Measurements from ENCODE around the gene SLC22A17. TPM values are rescaled to one million over a fixed set of nuclear protein-coding genes. Genes with fewer than 3 reads are reported as not detected.
A peak's percentile ranks its signal among the peaks of the same experiment; 100 is the strongest.

The SLC22A17 gene
- total RNA-seq, 1 donor from 2014 or later: 158 TPM

DNA sequence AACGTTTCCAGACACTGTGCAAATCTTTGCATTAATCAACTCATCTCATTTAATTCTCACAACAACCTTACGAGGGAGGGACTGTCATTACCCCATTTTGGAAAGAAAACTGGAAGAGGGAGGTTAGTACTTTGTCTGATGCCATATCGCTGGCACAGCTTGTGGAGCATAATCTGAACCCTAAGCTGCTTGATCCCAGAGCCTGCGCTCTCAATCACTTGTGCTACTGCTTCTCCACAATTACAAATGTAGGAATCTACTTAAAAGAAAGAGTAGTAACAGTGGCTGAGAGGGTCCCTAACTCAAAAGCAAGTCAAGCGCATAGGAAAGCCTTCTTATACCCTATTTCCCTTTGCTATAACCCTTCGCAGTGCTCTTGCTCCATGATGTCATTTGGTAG lies 9.1 kb upstream of the SLC22A17 start:
- DNase-seq: no peak

DNA sequence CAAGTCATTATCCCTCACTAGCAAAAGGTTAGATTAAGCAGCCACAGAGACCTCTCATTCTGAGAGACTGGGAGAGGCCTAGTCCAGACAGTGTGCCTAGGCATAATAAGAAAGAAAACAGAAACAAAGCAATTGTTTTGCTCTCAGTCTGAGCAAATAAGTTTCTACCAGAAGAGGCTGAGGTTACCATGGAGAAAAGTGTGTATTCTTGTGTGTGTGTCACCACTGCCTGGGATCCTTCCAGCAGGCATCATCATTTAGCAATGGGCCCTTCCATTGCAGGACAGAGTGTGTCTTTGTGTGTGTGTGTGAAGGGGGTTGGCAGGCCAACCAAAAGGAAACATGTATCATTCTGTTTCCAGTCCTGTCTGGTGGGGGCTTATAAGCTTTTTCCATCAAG lies 8.6 kb upstream of the SLC22A17 start:
- DNase-seq: no peak

DNA sequence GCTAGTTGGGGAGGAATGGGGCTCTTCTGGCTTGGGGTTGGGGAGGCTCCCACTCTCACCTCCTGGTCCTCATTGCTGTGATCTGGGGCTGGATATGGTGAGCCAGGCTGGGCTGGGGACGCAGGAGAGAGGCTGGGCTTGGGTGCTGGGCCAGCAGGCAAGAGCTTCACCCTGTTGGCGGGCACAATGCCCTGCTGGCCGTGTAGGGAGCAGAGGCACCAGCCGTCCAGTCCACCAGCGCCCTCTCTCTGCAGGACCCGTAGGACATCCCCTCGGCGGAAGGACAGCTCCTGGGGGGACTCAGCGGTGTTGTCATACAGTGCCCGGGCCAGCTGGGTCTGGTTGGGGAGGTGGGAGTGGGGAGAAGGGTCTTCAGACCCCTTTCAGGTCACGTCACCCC lies 7.8 kb upstream of the SLC22A17 start:
- peak; percentile 19 for DNase-seq

DNA sequence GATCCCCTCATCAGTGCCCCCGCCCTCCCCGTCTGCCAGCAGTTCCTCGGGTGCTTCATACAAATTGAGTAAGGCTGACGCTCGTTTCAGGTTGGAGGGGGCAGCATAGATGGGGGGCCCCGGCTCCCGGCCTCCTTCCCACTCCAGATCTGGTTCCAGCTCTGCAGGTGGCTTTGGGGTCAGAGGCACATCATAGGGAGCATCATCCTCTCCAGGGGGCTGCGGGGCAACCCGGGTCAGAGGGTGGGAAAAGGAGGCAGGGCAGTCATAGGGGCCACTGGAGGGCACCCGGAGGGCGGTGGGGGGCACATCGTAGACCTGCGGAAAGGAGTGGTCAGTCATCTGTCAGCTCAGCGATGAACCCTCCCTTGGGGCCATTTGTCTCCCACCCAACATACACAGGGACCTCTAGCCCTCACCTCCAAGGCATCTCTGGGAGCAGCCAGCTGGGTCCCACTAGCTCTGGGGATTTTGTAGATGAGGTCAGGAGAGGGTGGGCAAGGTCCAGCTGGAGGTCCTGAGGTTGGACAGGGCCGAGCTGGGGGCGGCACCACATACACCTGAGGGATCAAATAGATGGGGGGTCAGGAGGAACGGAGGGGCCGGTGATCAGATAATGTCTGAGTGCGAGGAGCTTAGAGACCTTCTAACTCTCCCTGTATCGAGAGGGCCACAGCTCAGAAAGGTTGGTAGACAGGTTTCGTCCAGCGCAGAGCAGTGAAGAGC lies 7.2 kb upstream of the SLC22A17 start:
- DNase-seq: no peak

DNA sequence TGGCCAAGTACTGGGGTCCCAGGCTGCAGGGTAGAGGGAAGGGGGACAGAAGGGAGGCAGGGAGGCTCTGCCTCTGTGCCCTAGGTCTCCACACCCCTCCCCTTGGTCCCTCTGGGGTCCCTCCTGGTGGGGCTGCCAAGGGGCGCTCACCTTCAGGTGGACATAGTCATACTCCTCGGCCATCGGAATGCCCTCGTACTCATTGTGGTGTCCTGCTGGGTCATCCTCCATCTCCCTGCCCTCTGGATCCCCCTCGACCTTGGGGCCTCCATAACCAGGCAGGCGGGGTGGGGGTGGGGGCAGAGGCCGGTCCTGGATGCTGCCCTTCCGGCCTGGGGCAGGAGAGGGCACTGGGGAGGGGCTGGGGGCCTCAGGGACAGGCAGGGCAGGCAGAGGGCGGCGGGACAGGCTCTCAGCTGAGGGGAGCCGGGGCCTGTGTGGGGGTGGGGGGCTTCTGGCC lies 6.5 kb upstream of the SLC22A17 start:
- DNase-seq: no peak

DNA sequence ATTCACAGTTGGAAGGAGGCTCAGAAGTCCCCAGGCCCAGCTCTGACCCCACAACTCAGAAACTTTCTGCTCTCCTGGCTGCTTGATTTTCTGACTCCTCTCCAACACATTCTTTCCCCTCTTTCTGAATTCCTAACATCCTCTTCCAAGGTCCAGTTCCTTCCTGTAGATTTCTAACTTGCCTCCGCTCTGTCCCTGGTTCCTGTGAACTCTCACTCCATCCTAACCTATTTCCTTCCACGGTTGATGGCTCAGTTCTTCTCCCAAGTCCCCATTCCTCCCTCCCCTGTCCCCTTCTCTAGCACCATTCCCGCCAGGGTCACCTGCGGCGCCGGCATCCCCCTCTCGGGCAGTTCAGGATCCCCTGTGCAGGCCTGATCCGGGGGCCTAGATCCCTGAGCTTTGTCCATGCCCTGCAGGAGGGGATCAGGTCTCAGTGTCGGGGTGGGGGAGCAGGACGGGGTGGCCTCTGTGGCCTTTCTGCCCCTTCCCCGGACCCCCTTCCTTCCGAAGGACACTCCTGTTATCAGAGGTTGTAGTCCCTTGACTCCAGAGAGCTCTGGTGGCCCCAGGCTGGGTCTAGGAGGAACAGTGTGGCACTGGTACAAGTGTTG lies 6.0 kb upstream of the SLC22A17 start:
- DNase-seq: no peak

DNA sequence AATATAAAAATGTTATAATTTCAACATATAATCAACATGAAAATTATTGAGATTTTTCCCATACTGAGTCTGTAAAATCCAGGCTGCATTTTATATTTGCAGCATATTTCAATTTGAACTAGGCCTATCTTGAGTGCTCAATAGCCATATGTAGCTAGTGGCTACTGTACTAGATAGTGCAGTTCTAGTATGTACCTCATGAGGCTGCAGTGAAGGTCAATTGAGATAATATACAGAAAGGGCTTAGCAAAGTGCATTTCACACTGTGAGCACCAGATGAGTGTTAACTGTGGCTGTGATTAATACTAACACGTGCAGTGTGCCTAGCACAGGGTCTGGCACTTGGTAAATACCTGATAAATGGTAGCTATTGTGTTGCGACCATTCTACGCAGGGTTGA lies 5.4 kb upstream of the SLC22A17 start:
- no peak for DNase-seq

DNA sequence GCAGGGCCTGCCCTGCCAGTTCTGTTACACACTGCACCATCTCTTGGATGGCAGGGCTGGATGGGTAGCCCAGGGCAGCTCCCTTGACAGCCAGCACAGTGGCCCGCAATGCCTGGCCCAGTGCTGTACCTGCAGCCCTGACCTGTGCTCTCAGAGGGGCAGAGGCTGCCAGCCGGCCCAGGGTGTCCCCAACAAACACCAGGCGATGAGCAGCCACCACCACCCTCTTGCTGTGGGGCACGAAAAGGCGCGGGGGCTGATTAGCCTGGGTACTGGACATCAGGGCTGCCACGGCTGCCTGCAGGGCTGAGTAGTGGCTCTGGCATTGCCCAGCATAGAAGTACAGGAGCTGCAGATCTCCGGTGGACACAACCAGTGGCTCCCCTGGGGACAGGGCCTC lies 4.6 kb upstream of the SLC22A17 start:
- no peak for DNase-seq

DNA sequence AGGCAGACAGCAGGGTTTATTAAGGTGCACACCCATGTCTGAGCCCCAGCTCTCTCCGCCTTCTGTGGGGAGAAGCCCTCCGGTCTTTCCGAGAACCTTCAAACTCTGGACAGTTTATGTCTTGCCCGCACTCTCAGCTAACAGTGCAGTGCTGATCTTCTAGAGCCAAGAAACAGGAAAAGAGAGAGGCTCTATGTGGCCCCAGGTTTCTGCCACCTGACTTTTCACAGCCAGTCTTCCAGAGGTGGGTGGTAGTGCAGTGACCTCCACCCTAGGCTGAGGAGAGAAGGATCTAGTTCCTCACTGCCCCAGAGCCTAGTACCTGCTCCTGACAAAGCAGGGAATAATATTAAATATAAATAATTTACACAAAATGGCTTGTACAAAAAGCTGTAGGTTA lies 4.0 kb upstream of the SLC22A17 start:
- DNase-seq: no peak

DNA sequence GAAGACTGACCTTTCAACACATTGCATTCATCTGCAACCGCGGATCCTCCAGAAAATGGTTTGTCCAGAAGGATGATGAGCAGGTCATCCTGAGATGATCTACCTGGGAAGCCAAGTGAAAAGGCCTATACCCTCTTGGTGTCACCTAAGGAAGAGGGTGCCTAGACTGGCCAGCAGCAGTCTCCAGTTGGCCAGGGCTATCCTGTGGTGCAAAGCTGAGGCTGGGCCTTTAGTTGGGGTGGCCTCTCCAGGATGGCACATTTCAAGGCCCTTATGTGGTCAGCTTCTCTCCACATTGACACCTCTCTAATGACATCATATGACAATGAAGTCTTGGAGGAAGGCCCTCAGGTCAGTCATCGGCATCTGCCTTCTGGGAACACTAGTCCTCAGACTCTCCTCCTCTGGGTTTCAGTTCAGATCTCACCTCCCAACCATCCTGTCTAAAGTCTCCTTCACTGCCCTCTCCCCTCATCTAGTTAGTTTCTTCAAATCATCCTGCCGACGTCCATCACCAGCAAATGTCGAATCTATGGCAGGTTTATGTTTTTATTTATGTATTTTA lies 3.3 kb upstream of the SLC22A17 start:
- no peak for DNase-seq

DNA sequence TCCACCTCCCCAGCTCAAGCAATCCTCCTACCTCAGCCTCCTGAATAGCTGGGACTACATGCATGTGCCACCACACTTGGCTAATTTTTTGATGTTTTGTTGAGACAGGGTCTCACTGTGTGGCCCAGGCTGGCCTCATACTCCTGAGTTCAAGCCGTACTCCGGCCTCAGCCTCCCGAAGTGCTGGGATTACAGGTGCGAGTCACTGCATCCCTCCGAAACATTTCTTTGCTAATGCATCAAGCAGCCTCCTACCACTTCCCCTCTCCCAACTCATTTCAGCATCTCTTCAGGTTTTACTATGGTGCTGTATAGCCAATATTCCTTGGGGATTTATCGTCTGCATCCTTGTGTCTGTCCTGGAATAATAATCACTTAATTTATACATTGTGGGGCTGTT lies 2.3 kb upstream of the SLC22A17 start:
- no peak for DNase-seq

DNA sequence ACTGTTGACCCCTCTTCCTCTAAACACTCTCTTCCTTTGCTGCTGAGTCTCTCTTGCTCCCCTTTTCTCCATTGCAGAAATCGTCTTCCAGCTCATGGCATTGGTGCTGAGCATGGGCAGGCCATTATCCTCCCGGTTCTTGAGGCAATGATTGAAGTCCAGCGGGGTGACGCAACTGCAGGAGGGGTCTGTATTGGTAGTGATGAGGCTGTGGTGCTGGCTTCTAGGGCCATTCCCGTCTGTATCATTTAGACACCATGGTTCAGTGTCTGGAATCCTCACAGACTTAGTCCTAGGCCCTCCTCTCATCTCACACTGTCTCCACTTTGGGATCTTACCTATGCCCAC lies 720 bp upstream of the SLC22A17 start:
- DNase-seq: no peak

DNA sequence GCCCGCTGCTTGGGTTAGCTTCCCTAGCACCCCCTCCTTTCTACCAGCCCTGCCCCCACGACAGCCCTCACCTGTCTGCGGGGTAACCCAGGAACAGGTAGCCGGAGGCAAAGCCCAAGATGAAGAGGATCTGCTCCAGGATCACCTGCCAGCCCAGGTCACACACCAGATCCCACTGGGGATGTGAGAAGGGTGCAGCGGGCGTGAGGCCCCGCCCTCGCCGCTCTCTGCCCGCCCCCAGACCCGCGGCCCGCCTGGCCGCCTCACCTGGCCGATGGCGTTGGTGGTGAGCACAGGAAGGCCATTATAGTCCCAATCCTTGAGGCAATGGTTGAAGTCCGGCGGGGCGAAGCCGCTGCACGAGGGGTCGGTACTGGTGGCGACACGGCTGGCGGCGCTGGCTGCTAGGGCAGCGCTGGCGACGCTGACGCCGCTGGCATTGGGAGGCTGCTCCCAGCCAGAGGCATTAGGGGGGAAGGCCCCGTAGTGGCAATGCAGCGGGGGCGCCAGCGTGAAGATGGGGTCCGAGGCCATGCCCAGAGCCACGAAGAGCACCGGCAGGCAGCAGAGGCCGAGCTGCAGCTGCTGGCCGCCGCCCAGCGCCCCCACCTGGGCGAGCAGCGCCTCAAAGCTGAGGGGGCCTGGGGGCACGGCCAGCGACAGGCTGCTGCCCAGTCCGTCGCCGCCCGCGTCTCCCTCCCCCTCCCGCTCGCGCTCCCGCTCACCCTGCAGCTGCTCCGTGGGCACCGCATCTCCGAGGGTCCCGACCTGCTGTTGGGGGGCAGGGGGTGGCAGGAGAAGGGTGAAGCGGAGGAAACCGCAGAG lies 794 bp downstream of the SLC22A17 start:
- DNase-seq: no peak

DNA sequence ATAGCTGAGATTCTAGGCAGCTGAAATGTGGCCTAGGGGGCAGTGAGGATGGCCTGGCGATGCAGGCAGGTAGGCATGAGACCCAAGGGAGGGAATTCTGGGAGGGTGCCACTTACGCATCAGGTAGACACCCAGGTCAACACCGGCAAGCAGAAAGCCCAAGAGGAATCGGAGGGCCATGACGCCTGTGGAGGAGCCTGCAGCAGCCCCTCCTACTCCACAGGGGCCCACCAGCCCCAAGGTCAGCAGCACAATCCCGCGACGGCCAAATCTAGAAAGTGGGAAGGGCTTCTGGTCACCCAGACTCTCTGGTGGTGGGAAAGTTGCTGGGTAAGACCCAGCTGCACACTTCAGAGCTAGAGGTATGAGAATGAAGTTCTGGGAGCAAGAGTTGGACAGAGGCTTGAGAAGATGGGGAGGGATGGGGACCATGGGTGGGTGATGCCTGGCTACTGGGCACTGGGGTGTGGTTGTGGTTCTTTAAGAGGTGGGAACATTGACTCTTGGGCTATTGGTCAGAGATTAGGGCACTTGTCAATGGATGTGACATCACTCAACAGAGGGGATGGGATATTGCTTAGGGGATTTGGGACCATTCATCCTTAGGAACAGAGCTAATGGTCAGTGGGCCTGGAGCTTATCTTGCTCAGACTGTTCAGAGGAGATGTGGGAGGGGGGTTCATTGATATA lies 3.4 kb downstream of the SLC22A17 start:
- no peak for DNase-seq

DNA sequence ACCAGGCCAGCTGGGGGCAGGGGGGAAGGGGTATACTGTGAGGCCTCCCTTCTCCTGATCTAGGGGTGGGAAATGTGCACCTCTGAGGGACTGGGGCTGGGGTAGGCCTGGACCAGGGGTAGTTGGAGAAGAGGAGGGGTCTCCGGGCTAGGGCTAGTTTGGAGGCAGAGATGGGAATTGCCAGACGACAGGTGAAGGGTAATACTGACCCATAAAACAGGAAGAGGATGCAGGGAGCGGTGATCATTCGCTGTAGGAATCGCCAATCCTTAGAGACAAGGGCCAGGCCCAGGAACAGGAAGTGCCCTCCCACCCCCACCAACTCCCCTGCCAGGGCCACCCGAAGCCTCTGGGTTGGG lies 4.4 kb downstream of the SLC22A17 start:
- no peak for DNase-seq

DNA sequence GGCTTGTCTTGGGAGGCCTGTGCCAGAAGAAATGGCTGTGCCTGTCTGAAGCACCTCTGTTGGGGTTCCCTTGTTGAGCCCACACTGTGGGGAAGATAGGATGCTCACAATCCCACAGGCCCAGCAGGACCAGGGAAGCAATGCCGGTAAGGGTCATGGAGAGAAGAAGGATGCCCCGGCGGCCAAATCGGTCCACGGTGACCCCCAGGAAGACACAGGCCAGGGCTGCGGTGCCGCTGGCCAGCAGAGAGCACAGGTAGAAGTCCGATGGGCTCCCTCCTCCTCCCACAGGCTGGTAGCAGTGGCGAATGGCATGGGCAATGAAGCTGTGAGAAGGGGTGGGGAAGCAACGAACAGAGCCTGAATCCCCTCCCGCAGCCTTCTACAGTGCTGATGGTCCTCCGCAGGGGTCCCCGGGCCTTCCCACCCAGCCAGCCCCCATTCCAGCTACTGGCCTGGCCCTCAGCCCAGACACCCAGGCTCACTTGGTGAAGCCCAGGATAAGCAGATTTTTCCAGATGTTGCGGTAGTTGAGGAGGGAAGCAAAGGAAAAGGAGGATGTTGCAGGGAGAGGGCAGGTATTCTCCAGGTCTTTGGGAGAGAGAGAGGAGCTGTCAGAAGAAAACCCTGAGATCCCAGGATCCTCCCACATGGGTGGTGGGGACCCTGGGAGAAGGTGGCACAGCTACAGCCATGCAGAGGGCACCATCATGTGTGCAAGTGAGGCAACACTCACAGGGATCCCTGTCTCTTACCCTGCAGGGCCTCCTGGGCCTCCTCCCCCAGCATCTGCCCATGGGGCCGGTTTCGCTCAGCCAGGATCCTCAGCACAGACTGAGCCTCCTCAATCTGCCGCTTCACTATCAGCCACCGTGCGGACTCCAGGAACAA lies 5.0 kb downstream of the SLC22A17 start:
- DNase-seq: no peak

DNA sequence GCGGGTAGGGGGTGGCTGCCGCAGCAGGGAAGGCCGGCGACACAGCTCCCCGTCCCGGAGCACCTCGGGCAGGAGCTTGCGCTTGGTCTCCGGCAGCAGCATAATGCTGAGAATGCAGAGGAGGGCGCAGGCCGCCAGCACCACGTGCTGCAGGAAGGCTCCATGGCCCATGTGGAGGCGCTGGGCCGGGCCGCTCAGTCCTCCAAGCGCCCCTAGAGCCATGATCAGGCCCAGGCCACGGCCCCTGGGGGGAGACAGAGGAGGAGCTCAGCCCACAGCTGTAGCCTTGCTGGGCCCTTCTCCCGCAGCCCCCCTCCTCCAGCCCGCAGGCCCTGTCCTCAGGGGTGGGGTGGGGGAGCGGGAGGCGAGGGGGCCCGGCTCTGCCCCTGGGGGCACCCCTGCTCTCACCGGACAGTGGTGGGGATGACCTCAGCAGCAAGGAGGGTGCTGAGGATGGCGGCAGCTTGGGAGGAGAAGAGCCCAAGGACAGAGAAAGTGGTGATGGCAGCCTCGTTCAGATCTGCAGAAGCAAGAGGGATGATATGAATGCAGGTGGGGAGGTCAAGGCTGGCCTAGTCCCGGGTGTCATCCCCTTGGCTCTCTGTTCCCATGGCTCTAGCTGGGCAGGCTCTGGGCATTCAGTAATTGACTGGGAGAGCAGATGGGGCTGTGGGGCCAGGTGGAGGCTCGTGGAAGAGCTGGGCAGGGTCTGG lies 5.8 kb downstream of the SLC22A17 start:
- DNase-seq: no peak

DNA sequence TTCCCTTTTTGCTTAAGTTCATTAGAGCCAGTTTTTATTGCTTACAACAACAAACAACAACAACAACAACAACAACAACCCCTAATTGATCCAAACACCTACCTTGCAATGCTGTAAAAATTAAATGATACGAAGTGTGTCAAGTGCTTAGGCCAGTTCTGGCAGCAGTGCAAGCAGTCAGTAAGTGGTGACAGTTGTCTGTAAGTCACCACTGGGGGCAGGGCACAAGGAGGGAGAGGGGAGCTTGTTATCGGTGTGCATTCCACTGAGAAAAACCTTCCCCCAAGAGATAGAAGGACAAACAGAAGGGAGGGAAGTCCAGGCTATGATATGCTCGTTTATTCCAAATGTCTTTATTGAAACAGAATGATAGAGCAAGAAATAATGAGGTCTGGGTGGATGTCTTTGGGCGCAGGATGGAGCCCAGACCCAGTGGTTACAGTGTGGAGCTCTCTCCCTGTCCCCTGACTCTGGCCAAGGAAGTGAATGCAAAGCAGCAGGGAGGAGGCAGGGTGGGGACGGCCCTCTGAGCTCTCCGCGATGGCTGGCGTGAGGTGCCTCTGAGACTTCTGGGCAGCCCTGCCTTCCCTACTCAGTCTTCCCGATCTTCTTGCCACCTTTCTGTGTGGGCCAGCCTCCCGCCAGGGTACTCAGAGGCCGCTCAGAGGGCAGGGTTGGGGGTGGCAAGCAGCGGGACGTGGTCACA lies 6.5 kb downstream of the SLC22A17 start:
- DNase-seq: no peak

DNA sequence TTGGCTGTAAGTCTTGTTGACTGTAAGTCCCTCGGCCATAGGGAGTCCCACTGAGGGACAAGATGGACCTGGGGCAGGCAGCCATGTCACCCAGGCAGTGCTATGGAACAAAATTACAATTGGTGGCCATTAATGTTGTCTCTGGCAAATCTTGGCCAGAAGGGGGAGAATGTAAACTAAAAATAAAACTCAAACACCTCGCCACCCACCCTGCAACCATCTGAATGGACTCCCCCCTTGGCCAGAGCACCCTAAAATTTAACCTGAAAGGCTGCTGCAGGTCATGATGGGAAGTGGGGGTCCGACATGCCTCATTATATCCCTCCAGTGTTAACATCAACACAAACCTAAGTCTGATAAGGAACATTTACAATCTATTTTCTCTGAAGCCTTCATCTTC lies 8.2 kb downstream of the SLC22A17 start:
- DNase-seq: no peak
